HUDEP-2 (cell line): Measurements from ENCODE around the gene HAND2.
A peak's percentile ranks its signal among the peaks of the same experiment; 100 is the strongest.

Source experiments
- DNase-seq, 76 experiments: peaks; one replicate each; lab custom pipeline; 2025; ENCODE audit not compliant: unreplicated experiment in 76 of 76; lab: John Stamatoyannopoulos, UW

HAND2 gene

DNA sequence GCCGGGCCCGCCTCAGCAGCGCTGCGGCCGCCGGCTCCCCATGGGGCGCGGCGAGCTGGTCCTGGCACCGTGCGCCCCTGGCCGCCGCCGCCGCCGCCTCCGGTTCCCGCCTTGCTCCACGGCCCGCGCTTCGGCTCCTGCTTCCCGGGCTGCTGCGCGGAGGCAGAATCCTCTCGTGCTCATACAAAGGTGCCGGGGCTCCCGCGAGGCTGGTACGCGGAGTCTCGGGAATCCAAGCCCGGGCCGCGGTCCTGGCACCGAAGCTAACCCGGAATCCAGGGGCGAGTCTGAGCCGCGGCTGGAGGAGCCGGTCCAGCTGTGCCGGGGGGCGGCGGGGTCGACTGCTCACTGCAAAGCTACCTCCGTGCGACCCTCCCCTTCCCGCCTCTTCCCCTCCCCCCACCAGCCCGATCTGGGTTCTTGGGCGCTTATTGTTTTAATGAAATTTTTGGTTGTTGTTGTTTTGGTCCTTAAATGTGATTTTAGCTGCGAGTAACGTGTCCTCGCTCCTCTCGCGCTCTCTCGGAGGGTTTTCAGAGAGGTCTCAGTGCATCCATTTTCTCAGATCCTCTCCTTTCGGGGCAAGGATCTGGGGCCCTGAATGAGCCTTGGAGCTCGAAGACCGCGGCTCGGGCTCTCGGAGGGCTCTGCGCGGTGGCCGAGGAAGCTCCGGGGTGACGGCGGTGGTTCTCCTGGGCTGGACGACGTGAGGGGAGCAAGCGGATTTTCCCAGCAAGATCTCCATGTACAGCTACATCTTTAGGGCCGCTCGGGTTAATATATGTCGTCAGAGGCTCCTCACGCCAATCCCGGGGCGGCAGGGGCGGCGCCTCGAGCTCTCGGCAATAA lies at the start of gene HAND2:
HAND2 (minus strand) TSS at position 753 of the 849 bp plus-strand sequence. CDS start 940 bp downstream, outside the sequence.
- DNase-seq, result peak in 1 of 76 experiments; percentile 10

GRCh38 chr4:173578956-173579355 lies 48.9 kb upstream of the HAND2 start:
- DNase-seq, result no peak

DNA sequence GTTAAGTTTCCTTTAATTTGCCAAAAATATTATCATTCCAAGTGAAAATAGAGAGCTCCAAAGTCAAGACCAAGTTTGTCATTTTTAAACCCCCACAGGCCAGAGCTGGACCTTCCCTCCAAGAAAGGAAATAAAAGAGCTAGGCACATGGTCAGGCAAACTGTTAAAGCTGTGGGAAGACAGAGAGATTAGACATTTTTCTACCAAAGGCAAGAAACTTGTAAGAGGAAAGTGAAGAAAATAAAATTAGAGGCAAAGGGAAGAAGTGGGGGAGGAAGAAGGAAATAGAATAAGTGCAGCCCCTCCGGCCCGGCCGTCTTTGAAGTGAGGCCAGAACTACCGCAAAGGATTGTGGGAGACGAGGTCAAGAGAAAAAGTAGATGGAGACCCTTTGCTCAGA lies 47.9 kb upstream of the HAND2 start:
- DNase-seq, result no peak

- DNase-seq, result no peak
These were observed 45.6 kb upstream of the HAND2 start for GRCh38 chr4:173575482-173576152.

DNA sequence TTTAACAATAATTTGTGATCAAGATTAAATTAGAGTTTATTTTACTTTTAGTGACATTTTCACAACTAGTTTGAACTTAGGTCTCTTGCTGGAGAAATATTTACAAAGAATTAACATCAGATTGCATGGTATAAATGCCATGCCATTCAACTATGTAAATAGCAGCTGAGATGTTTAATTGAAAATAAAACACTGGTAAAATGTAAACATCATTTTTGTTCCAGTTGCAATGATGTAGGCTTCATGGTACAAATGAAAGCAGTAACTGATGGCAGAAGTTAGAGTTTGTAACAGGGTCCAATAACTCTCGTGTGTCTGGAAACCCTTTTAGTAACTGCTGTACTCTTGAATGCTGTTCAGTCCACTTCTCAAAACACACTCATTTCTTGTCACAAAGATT lies 43.7 kb upstream of the HAND2 start:
- no peak for DNase-seq

- DNase-seq, result no peak
These were observed 43.3 kb upstream of the HAND2 start for GRCh38 chr4:173573286-173573685.

GRCh38 chr4:173572493-173573129 lies 42.6 kb upstream of the HAND2 start:
- DNase-seq, result no peak

DNA sequence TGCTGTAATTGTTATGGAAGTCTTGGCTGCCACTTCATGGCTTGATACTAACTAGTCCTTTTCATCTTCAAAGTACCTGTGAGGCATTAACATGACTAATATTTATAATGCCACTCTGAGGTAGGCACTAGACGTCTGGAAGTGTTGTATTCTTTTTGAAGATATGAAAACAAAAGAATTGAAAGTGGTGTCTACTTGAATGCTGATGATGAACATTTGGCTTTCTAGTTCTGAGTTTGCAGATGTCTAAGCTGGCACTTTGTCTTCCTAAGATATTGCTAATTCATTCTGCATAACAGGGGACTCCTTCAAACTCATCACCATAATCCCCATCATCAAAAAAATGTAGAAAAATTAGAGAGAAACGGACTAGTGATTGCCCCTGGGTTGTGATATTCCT lies 41.6 kb upstream of the HAND2 start:
- no peak for DNase-seq

- DNase-seq, result no peak
These were observed 35.3 kb upstream of the HAND2 start for GRCh38 chr4:173565281-173565680.

DNA sequence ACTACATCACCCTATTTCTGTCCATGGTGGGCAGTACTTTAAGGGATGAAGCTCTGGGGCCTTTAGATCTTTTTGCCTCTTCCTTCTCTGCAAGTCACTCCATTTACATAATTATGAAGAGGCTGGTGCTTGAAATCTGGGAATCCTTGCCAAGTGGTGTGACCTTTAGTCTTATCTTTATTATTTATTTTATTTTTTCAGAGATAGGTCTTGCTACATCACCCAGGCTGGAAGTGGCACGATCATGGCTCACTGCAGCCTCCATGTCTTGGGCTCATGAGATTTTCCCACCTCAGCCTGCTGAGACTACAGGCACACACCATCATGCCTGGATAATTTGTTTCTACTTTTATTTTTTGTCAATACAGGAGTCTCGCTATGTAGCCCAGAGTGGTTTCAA lies 34.4 kb upstream of the HAND2 start:
- no peak for DNase-seq

GRCh38 chr4:173560896-173561295 lies 30.9 kb upstream of the HAND2 start:
- no peak for DNase-seq

DNA sequence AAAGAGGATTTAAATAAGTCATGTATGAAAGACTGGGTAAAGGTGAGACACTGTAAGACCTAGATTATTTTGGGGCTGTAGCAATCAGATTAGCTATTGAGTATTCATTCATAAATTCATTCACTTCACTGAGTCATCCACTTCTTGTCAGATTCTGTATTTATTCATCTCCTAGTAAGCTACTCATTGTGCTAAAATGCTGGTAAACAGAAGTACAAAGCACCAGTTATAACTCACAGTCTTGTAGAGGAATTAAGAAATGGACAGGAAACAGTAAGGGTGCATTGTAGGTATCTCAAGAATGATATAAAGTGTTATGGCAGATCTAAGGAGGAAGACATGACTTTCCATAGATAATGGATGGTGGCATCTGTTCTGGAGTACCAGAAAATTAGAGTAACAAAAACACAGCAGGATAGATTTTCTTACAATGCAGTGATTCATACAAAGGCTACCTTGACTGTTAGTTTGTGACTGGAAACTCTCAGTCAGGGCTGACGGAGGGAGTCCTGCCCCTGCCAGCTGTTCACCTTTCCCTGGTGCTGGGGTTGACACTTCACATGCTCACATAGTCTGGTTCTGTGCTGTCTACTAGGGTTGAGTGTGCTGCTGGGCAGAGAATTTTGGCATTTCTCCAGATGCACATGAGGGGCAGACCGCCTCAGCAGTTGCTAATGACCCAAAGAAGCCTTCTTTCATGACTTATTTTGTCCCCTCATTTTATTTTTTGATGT lies 26.5 kb upstream of the HAND2 start:
- DNase-seq, result no peak

DNA sequence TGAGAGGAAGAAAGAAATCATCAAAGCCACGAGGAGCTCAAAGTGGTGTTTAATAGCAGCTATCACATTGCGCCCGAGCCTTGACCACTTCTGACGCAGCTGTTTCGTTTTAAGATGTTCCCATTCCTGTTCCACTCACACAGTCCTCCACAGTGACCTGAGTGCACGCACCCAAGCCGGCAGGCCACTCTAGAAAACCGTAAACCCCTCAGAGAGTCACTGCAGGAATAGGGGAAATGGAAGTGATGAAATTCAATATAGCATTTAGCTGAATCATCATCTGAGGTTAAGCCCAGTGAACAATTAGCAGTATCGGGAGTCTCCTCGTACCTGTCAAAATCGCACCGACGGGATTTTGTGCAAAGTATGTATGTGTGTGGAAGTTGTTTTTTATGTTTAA lies 17.9 kb upstream of the HAND2 start:
- DNase-seq, result no peak

DNA sequence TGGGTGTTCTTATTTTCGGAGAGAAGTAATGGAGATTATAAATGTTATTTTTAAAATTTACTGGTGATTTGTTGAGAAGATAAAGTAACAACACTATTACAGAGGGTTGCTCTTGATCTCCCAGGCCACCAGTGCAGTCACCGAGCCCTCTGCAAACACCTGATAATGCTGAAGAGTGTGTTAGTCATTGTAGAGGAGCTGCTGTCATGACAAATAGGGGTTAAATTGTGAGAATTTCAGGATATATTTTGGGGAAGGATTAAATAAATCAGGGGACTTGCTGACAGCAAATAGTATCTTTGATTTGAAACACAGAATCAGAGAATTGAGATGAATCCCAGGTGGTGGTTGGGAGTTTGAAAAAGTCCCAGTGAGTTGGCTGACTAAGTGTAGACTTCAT lies 16.7 kb upstream of the HAND2 start:
- DNase-seq, result no peak

DNA sequence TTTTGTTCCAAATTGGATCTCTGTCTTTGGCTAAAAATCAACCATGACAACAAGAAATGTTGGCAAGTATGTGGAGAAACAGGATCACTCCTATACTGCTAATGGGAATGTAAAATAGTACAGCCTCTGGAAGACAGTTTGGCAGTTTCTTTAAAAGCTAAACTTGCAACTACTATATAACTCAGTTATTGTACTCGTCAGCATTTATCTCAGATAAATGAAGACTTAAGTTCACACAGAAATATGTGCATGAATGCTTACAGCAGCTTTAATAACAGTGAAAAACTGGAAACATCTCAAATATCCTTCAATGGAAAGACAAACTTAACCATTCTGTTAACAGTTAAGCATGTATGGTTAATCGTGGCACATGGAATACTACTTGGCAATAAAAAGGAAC lies 15.4 kb upstream of the HAND2 start:
- no peak for DNase-seq

DNA sequence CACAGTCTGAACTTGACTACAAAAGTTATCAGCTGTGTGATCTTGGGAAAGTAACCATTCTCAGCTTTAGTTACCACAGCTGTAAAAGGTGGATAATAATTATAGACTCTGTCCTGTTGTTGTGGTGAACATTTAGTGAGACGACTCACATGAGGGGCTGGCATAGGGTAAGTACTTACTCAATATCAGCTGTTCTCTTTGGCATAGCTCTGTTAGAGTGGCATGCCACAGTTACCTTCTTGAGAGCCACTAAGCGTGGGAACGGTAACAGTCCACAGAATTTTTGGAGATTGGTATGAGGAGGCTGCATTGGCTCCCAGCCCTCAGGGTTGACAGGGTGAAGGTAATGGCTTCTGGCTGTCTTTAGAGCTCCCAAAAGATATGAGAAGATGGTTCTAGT lies 13.2 kb upstream of the HAND2 start:
- DNase-seq, result no peak

DNA sequence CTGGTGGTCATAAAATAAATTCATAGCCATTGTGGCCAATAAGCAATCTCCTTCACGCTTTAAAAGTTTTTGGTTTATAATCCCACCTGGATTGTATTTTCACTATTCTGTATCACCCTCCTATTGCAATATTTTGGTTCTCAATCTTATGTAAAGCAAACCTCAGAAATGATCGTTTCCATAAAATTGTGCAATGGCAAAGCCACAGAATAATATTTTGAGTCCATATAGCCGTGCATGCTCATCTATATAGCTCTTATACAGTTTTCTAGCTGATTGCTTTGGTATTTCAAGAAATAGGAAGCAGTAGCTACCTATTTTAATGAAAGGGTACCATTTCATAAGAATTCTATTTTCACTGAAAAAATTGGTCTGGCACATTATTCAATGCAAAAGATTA lies 10.0 kb upstream of the HAND2 start:
- DNase-seq, result no peak

GRCh38 chr4:173538909-173539445 lies 8.9 kb upstream of the HAND2 start:
- no peak for DNase-seq

DNA sequence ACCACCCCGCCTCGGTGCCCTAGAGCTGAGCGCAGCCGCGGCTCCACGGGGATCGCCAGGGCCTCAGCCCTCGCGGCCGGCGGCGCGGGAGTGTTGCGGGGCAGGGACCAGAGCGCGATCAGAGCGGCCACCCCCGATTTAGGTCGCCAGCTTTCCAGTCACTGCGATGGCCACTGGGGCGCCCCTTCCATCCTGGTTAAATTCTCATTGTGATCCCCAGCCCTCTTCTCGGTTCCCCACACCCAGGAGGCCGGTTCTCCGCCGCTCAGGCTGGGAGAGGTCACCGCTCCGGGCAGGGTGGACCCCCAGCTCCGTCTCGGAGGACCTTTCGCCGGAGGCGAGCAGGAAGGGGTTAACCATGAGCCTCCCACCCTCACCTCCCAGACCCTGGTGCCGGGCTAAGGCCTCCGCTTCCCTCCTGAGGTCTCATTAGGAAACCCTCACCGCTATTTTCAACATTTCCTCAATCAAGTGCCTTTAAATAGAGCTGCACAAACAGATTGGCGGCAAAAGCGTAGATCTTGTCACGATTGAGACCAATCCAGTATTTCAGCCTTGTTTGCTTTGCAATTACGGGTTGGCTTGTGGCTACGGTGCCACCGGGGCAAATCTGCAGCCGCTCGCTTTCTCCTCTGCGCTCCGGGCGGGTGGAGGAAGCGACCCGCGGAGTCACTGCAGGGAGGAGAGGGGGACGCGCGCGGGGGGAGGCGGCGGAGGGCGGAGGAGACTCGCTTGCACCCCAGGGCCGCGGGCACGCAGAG lies 8.3 kb upstream of the HAND2 start:
- DNase-seq, result no peak

DNA sequence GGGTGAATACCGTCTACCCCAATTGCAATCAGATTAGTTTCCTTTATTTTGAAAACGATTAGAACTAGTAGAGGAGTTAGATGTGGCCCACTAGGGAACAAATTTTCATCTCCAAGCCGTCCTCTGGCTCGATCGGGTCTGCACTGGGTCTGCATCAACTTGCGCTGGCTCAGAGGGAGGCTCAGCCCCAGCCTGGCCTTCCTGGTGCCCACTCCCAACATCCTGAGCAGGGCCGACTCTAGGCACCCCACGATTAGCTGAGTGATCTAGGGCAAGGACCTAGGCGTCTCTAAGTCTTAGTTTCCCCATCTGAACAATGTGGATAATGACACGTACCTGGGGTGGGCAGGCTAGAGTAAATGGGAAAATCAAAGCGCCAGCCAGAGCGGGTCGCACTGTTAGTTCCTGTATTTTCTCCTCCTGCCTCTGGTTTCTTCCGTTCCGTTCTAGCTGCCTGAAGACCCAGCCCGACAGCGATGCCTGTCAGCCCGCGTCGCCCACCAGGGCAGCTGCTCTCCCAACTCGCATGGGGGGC lies 7.7 kb upstream of the HAND2 start:
- DNase-seq, result no peak
